Endodermal cell (in vitro differentiated cells): ENCODE results near the gene SLC6A5. TPM values are rescaled to one million over a fixed set of nuclear protein-coding genes. Genes with fewer than 3 reads are reported as not detected.

Experiments used
- DNase-seq: peaks from one replicate; pipeline ENCODE4 v3.0.0-alpha.2; 2017
- H3K27ac ChIP-seq: 2 replicates; pipeline ENCODE4 v1.5.1; 2013; ENCODE audit warnings: mild to moderate bottlenecking, low read depth, low read length, moderate library complexity
- H3K27me3 ChIP-seq: 2 replicates; pipeline ENCODE4 v1.6.1; 2013; ENCODE audit warnings: mild to moderate bottlenecking, low read length, moderate library complexity; ENCODE audit not compliant: insufficient read depth, control insufficient read depth, poor library complexity, severe bottlenecking
- H3K36me3 ChIP-seq: 2 replicates; pipeline ENCODE4 v1.7.0; 2013; ENCODE audit warnings: mild to moderate bottlenecking, low read length, moderate library complexity; ENCODE audit not compliant: control insufficient read depth, insufficient read depth
- H3K4me1 ChIP-seq: one replicate; pipeline ENCODE4 v1.7.0; 2013; ENCODE audit warnings: low read length; ENCODE audit not compliant: control insufficient read depth, insufficient read depth
- H3K4me3 ChIP-seq: 2 replicates; pipeline ENCODE4 v1.5.1; 2013; ENCODE audit warnings: mild to moderate bottlenecking, low read length, moderate library complexity
- H3K9ac ChIP-seq: 2 replicates; pipeline ENCODE4 v1.6.1; 2013; ENCODE audit warnings: mild to moderate bottlenecking, low read length, moderate library complexity; ENCODE audit not compliant: poor library complexity, severe bottlenecking; ENCODE audit errors: extremely low read depth
- H3K9me3 ChIP-seq: 2 replicates; pipeline ENCODE4 v1.6.1; 2013; ENCODE audit warnings: mild to moderate bottlenecking, low read length, moderate library complexity; ENCODE audit not compliant: control insufficient read depth
- H3K27ac Mint-ChIP-seq: 2 replicates; pipeline ENCODE4 v1.8.0; 2020; ENCODE audit warnings: mixed read lengths
- H3K27me3 Mint-ChIP-seq: 2 replicates; pipeline ENCODE4 v1.8.0; 2021; ENCODE audit warnings: mild to moderate bottlenecking, mixed read lengths; ENCODE audit not compliant: insufficient read depth
- H3K36me3 Mint-ChIP-seq: 2 replicates; pipeline ENCODE4 v1.8.0; 2020; ENCODE audit warnings: low read depth, mixed read lengths
- H3K4me1 Mint-ChIP-seq: 2 replicates; pipeline ENCODE4 v1.8.0; 2020; ENCODE audit warnings: mixed read lengths
- H3K4me3 Mint-ChIP-seq: 2 replicates; pipeline ENCODE4 v1.8.0; 2020; ENCODE audit warnings: mild to moderate bottlenecking, moderate library complexity, mixed read lengths
- H3K9me3 Mint-ChIP-seq: 2 replicates; pipeline ENCODE4 v1.8.0; 2020; ENCODE audit warnings: mild to moderate bottlenecking, mixed read lengths
- WGBS, 2 experiments: methylation state at CpG; one replicate each; pipeline versions ENCODE4 v1.1.5 to v1.1.7; 2013; ENCODE audit warnings: missing lambda C conversion rate in 2 of 2, mixed read lengths in 1 of 2; ENCODE audit not compliant: insufficient coverage in 1 of 2, insufficient read length in 1 of 2; 5-methylcytosine and 5-hydroxymethylcytosine counted together
- total RNA-seq, 2 donors: library from RNA; stranded (reverse); fragmentation: NEBNext Ultra II Directional in 1 of 2; extraction: Animal tissue kit (Norgen Biotek cat#: 25700) in 1 of 2; gene quantifications; 2 replicates in 1 of 2; 3 replicates in 1 of 2; pipeline ENCODE4 v1.2.1, GENCODE V29; 2021
- TF ChIP-seq, protein P1 (sequence below): fragments of 200-600 bp; sonication (generic); conservative IDR thresholded peaks from 2 replicates; pipeline ENCODE4 v1.5.0; 2021; ENCODE audit warnings: antibody characterized with exemption, mild to moderate bottlenecking

Gene SLC6A5
- total RNA-seq, 2 donors from 2014 or later: not detected

DNA sequence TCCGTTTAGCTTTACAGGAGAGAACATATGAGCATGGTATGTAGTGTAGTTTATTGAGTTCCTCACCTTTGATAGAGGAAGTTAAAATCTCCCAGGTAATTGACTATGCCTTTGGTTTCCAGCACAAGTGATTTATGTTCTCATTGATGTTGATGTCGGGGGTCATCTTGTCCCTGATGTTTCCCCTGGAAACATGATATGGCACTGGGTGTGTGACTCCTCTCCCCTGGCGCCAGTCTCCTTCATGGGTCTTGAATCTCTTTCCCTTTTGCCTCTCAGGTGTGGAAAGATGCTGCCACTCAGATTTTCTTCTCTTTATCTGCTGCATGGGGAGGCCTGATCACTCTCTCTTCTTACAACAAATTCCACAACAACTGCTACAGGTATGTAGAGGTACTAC, 28.3 kb downstream of the SLC6A5 start:
- no peak overlapping the region for H3K9ac ChIP-seq
- H3K27me3 ChIP-seq: peaks cover 5% of the 10 kb centered on the region
- H3K4me3 Mint-ChIP-seq: no peak overlapping the region
- no peak for DNase-seq
- H3K9me3 ChIP-seq: peaks cover 4% of the 10 kb centered on the region
- H3K4me1 Mint-ChIP-seq: peaks cover 16% of the 10 kb centered on the region
- peaks cover 52% of the 10 kb centered on the region for H3K27me3 Mint-ChIP-seq
- H3K36me3 Mint-ChIP-seq: no peaks in the 10 kb centered on the region
- H3K27ac ChIP-seq: no peak overlapping the region
- TF ChIP-seq, protein P1, sequence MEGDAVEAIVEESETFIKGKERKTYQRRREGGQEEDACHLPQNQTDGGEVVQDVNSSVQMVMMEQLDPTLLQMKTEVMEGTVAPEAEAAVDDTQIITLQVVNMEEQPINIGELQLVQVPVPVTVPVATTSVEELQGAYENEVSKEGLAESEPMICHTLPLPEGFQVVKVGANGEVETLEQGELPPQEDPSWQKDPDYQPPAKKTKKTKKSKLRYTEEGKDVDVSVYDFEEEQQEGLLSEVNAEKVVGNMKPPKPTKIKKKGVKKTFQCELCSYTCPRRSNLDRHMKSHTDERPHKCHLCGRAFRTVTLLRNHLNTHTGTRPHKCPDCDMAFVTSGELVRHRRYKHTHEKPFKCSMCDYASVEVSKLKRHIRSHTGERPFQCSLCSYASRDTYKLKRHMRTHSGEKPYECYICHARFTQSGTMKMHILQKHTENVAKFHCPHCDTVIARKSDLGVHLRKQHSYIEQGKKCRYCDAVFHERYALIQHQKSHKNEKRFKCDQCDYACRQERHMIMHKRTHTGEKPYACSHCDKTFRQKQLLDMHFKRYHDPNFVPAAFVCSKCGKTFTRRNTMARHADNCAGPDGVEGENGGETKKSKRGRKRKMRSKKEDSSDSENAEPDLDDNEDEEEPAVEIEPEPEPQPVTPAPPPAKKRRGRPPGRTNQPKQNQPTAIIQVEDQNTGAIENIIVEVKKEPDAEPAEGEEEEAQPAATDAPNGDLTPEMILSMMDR: no peak
- no peaks in the 10 kb centered on the region for H3K36me3 ChIP-seq
- H3K9me3 Mint-ChIP-seq: no peaks in the 10 kb centered on the region
- no peak overlapping the region for H3K4me3 ChIP-seq
- peaks cover 4% of the 10 kb centered on the region for H3K4me1 ChIP-seq
- 85 to 92% methylated on average over 2 to 3 of the region's 3 CpGs for WGBS, 2 experiments
- H3K27ac Mint-ChIP-seq: no peak overlapping the region

- Histone ChIP-seq H3K4me1 (peaks cover 8% of the 10 kb centered on the region), H3K27me3 (peaks cover 12% of the 10 kb centered on the region), H3K4me3 (no peak overlapping the region), H3K9me3 (peaks cover 4% of the 10 kb centered on the region), H3K36me3 (no peaks in the 10 kb centered on the region), H3K27ac (no peak overlapping the region), H3K9ac (no peak overlapping the region)
- H3K4me1 Mint-ChIP-seq: peaks cover 30% of the 10 kb centered on the region
- H3K27me3 Mint-ChIP-seq: peaks cover 47% of the 10 kb centered on the region
- no peaks in the 10 kb centered on the region for H3K9me3 Mint-ChIP-seq
- no peak overlapping the region for H3K27ac Mint-ChIP-seq
- 65 to 83% methylated on average over 2 to 5 of the region's 5 CpGs for WGBS, 2 experiments
- TF ChIP-seq, protein P1: no peak
- no peak for DNase-seq
- no peak overlapping the region for H3K4me3 Mint-ChIP-seq
- H3K36me3 Mint-ChIP-seq: no peaks in the 10 kb centered on the region
These were observed 32.2 kb downstream of the SLC6A5 start for GRCh38 chr11:20631519-20632168.

DNA sequence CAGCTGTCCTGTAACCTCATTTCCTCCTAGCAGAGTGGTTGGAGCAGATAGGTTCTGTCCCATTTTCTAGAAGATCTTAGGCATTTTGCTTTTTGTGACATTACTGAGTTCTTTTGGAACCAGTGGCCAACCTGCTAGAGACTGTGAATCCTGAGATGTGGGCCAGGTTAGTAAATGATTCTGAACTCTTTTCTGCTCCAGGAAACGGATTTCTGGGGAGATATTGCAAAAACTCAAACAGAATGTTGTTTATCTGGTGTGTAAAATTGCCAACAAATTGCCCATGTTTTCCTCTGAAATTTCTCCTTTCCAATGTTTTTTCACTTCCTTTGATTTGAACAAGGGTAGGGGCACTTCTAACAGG, 32.7 kb downstream of the SLC6A5 start:
- WGBS, 2 experiments: 83 to 88% methylated on average over 1 of the region's 1 CpG
- no peak for DNase-seq
- Mint-ChIP-seq H3K36me3 (no peaks in the 10 kb centered on the region), H3K4me1 (peaks cover 30% of the 10 kb centered on the region), H3K9me3 (no peaks in the 10 kb centered on the region), H3K27ac (no peak overlapping the region), H3K27me3 (peaks cover 49% of the 10 kb centered on the region), H3K4me3 (no peak overlapping the region)
- peaks cover 8% of the 10 kb centered on the region for H3K4me1 ChIP-seq
- H3K4me3 ChIP-seq: no peak overlapping the region
- TF ChIP-seq, protein P1: no peak
- H3K27ac ChIP-seq: no peak overlapping the region
- peaks cover 4% of the 10 kb centered on the region for H3K9me3 ChIP-seq
- H3K36me3 ChIP-seq: no peaks in the 10 kb centered on the region
- no peak overlapping the region for H3K9ac ChIP-seq
- peaks cover 13% of the 10 kb centered on the region for H3K27me3 ChIP-seq
